CD14-positive monocyte (primary cell): ENCODE measurements around the gene CTBP2. TPM values are rescaled to one million over a fixed set of nuclear protein-coding genes. Genes with fewer than 3 reads are reported as not detected.

ENCODE experiments used
- DNase-seq, 3 donors: peaks; one replicate each; pipeline ENCODE4 v3.0.0-alpha.2; 2011 to 2022
- H2AFZ ChIP-seq: 2 replicates; pipeline ENCODE4 v1.6.0; 2012; ENCODE audit warnings: mild to moderate bottlenecking, low read depth, low read length, inconsistent platforms; ENCODE audit not compliant: insufficient read depth, poor library complexity, severe bottlenecking
- H3K27ac ChIP-seq, 2 donors: 1 replicate in 1 of 2; 2 replicates in 1 of 2; pipeline ENCODE4 v1.5.1; 2012 to 2013; ENCODE audit warnings: low read length in 2 of 2, control low read depth in 1 of 2, inconsistent platforms in 1 of 2, low read depth in 1 of 2, mild to moderate bottlenecking in 1 of 2
- H3K27me3 ChIP-seq, 2 donors: one replicate each; pipeline versions ENCODE4 v1.6.0 to v1.6.1; 2011 to 2013; ENCODE audit warnings: low read length in 2 of 2; ENCODE audit not compliant: control insufficient read depth in 2 of 2, insufficient read depth in 2 of 2
- H3K36me3 ChIP-seq, 2 donors: replicated peaks in 1 of 2; 1 replicate in 1 of 2; 2 replicates in 1 of 2; pipeline versions ENCODE4 v1.5.1 to v1.6.1; 2012 to 2013; ENCODE audit warnings: low read length in 2 of 2, control low read depth in 1 of 2, inconsistent platforms in 1 of 2, mild to moderate bottlenecking in 1 of 2; ENCODE audit not compliant: insufficient read depth in 2 of 2, control insufficient read depth in 1 of 2
- H3K4me1 ChIP-seq, 2 donors: 1 replicate in 1 of 2; 2 replicates in 1 of 2; pipeline versions ENCODE4 v1.5.1 to v1.6.1; 2012 to 2013; ENCODE audit warnings: low read length in 2 of 2, control low read depth in 1 of 2, inconsistent platforms in 1 of 2, mild to moderate bottlenecking in 1 of 2, moderate library complexity in 1 of 2; ENCODE audit not compliant: insufficient read depth in 2 of 2, control insufficient read depth in 1 of 2
- H3K4me2 ChIP-seq: replicated peaks from 2 replicates; pipeline ENCODE3; 2012; ENCODE audit warnings: low read length, moderate library complexity, mild to moderate bottlenecking; ENCODE audit not compliant: poor library complexity, severe bottlenecking; ENCODE audit errors: extremely low read depth
- H3K4me3 ChIP-seq, 3 experiments: fragments of 200-600 bp in 1 of 3; sonication (generic) in 1 of 3; replicated peaks in 1 of 3; 1 replicate in 2 of 3; 2 replicates in 1 of 3; pipeline ENCODE4 v1.5.1; 2011 to 2013; ENCODE audit warnings: low read length in 3 of 3, mild to moderate bottlenecking in 3 of 3, control low read depth in 2 of 3, low read depth in 2 of 3, inconsistent platforms in 1 of 3, moderate library complexity in 1 of 3
- H3K79me2 ChIP-seq: 2 replicates; pipeline ENCODE4 v1.6.0; 2012; ENCODE audit warnings: mild to moderate bottlenecking, control low read depth, inconsistent platforms, low read length, moderate library complexity; ENCODE audit not compliant: insufficient read depth
- H3K9ac ChIP-seq: 2 replicates; pipeline ENCODE4 v1.6.0; 2017; ENCODE audit warnings: low read length, mild to moderate bottlenecking; ENCODE audit not compliant: insufficient read depth, poor library complexity, severe bottlenecking
- H3K9me3 ChIP-seq, 2 donors: replicated peaks in 1 of 2; 1 replicate in 1 of 2; 2 replicates in 1 of 2; pipeline versions ENCODE4 v1.5.1 to v1.6.1; 2012 to 2013; ENCODE audit warnings: low read length in 2 of 2, control low read depth in 1 of 2; ENCODE audit not compliant: control insufficient read depth in 1 of 2, insufficient read depth in 1 of 2
- H4K20me1 ChIP-seq: 2 replicates; pipeline ENCODE4 v1.6.0; 2012; ENCODE audit warnings: mild to moderate bottlenecking, low read length, control low read depth, moderate library complexity; ENCODE audit not compliant: insufficient read depth
- H3K27ac Mint-ChIP-seq, 7 donors: one replicate each; pipeline ENCODE4 v1.8.0; 2020; ENCODE audit warnings: mild to moderate bottlenecking in 7 of 7, mixed read lengths in 7 of 7, moderate library complexity in 6 of 7, inconsistent platforms in 2 of 7
- H3K27me3 Mint-ChIP-seq, 3 donors: one replicate each; pipeline ENCODE4 v1.8.0; 2021 to 2022; ENCODE audit warnings: low read depth in 3 of 3, mild to moderate bottlenecking in 3 of 3, mixed read lengths in 3 of 3, moderate library complexity in 3 of 3, inconsistent platforms in 1 of 3
- H3K36me3 Mint-ChIP-seq, 2 donors: one replicate each; pipeline ENCODE4 v1.8.0; 2020; ENCODE audit warnings: mixed read lengths in 2 of 2, inconsistent platforms in 1 of 2, mild to moderate bottlenecking in 1 of 2
- H3K4me1 Mint-ChIP-seq: one replicate; pipeline ENCODE4 v1.8.0; 2020; ENCODE audit warnings: mild to moderate bottlenecking, mixed read lengths
- H3K4me3 Mint-ChIP-seq, 2 donors: one replicate each; pipeline ENCODE4 v1.8.0; 2020; ENCODE audit warnings: mild to moderate bottlenecking in 2 of 2, mixed read lengths in 2 of 2, moderate library complexity in 1 of 2
- H3K9me3 Mint-ChIP-seq, 7 donors: one replicate each; pipeline ENCODE4 v1.8.0; 2020 to 2022; ENCODE audit warnings: mixed read lengths in 7 of 7, mild to moderate bottlenecking in 6 of 7, moderate library complexity in 6 of 7, inconsistent platforms in 2 of 7
- CTCF ChIP-seq: fragments of 200-600 bp; IDR thresholded peaks from one replicate; pipeline ENCODE4 v1.8.0; 2022; ENCODE audit warnings: antibody characterized with exemption, mild to moderate bottlenecking
- WGBS: methylation state at CpG from one replicate; pipeline ENCODE4 v1.1.5; 2013; ENCODE audit warnings: missing lambda C conversion rate; ENCODE audit not compliant: insufficient coverage; 5-methylcytosine and 5-hydroxymethylcytosine counted together
- intact Hi-C, 2 donors: fragments of 100-400 bp; cut with micrococcal nuclease; formaldehyde crosslinking; loops; one replicate each; pipeline versions ENCODE4 v1.15.0 to v1.15.1; 2023
- polyA plus RNA-seq, 3 donors: library from polyadenylated mRNA; depleted of rRNA in 1 of 3; unstranded in 2 of 3; stranded (reverse) in 1 of 3; fragments of 300-500 nt in 2 of 3; fragments of >200 nt in 1 of 3; fragmentation: Illumina TruSeq in 2 of 3; gene quantifications; 1 replicate in 2 of 3; 2 replicates in 1 of 3; pipeline ENCODE4 v1.2.3, GENCODE V29; 2012 to 2021

CTBP2 gene
- polyA plus RNA-seq, 3 donors, result 40.9 to 87.1 (median 41.1) TPM

- Histone ChIP-seq H3K27me3 (no peaks in the 10 kb centered on the region), H3K9ac (no peak overlapping the region), H3K79me2 (no peaks in the 10 kb centered on the region), H2AFZ (no peak overlapping the region), H3K4me2 (no peak overlapping the region), H3K9me3 (no peaks in the 10 kb centered on the region), H3K27ac (no peak overlapping the region), H3K4me3 (no peak overlapping the region), H3K36me3 (no peaks in the 10 kb centered on the region), H3K4me1 (no peaks in the 10 kb centered on the region), H4K20me1 (no peaks in the 10 kb centered on the region)
- WGBS, result 94% methylated on average over 10 of the region's 11 CpGs
- Mint-ChIP-seq H3K27me3 (peaks cover 2 to 8% (median 7%) of the 10 kb centered on the region in 3 donors), H3K4me3 (no peak overlapping the region), H3K9me3 (peaks cover 0 to 2% (median 0%) of the 10 kb centered on the region in 7 donors), H3K36me3 (no peaks in the 10 kb centered on the region), H3K27ac (no peak overlapping the region), H3K4me1 (no peaks in the 10 kb centered on the region)
- no peak for DNase-seq
- TF ChIP-seq CTCF, result no peak
- intact Hi-C loops, result no loop called here
Observed at GRCh38 chr10:125193306-125193877, 33.0 kb upstream of the CTBP2 start.

- no peaks in the 10 kb centered on the region for H3K4me1 Mint-ChIP-seq
- no peak for TF ChIP-seq CTCF
Observed at GRCh38 chr10:125192620-125193019, 32.3 kb upstream of the CTBP2 start.

More at GRCh38 chr10:125192620-125193019, 32.3 kb upstream of the CTBP2 start:
- Histone ChIP-seq H3K36me3 (no peaks in the 10 kb centered on the region), H4K20me1 (no peaks in the 10 kb centered on the region), H3K9ac (no peak overlapping the region), H3K9me3 (no peaks in the 10 kb centered on the region), H3K27me3 (no peaks in the 10 kb centered on the region), H3K79me2 (no peaks in the 10 kb centered on the region), H3K4me1 (no peaks in the 10 kb centered on the region), H2AFZ (no peak overlapping the region), H3K4me3 (no peak overlapping the region), H3K4me2 (no peak overlapping the region), H3K27ac (no peak overlapping the region)
- intact Hi-C loops, result no loop called here
- Mint-ChIP-seq H3K27me3 (peaks cover 2 to 8% (median 7%) of the 10 kb centered on the region in 3 donors), H3K4me3 (no peak overlapping the region), H3K36me3 (no peaks in the 10 kb centered on the region), H3K9me3 (peaks cover 0 to 2% (median 0%) of the 10 kb centered on the region in 7 donors), H3K27ac (no peak overlapping the region)
- WGBS, result 88% methylated on average over 5 of the region's 12 CpGs
- no peak for DNase-seq
